Endodermal cell (in vitro differentiated cells): ENCODE data around the gene IGF2R. TPM values are rescaled to one million over a fixed set of nuclear protein-coding genes. Genes with fewer than 3 reads are reported as not detected.

Experiments used
- DNase-seq: peaks from one replicate; pipeline ENCODE4 v3.0.0-alpha.2; 2017
- H3K27ac ChIP-seq: 2 replicates; pipeline ENCODE4 v1.5.1; 2013; ENCODE audit warnings: mild to moderate bottlenecking, low read depth, low read length, moderate library complexity
- H3K27me3 ChIP-seq: 2 replicates; pipeline ENCODE4 v1.6.1; 2013; ENCODE audit warnings: mild to moderate bottlenecking, low read length, moderate library complexity; ENCODE audit not compliant: insufficient read depth, control insufficient read depth, poor library complexity, severe bottlenecking
- H3K36me3 ChIP-seq: 2 replicates; pipeline ENCODE4 v1.7.0; 2013; ENCODE audit warnings: mild to moderate bottlenecking, low read length, moderate library complexity; ENCODE audit not compliant: control insufficient read depth, insufficient read depth
- H3K4me1 ChIP-seq: one replicate; pipeline ENCODE4 v1.7.0; 2013; ENCODE audit warnings: low read length; ENCODE audit not compliant: control insufficient read depth, insufficient read depth
- H3K4me3 ChIP-seq: 2 replicates; pipeline ENCODE4 v1.5.1; 2013; ENCODE audit warnings: mild to moderate bottlenecking, low read length, moderate library complexity
- H3K9ac ChIP-seq: 2 replicates; pipeline ENCODE4 v1.6.1; 2013; ENCODE audit warnings: mild to moderate bottlenecking, low read length, moderate library complexity; ENCODE audit not compliant: poor library complexity, severe bottlenecking; ENCODE audit errors: extremely low read depth
- H3K9me3 ChIP-seq: 2 replicates; pipeline ENCODE4 v1.6.1; 2013; ENCODE audit warnings: mild to moderate bottlenecking, low read length, moderate library complexity; ENCODE audit not compliant: control insufficient read depth
- H3K27ac Mint-ChIP-seq: 2 replicates; pipeline ENCODE4 v1.8.0; 2020; ENCODE audit warnings: mixed read lengths
- H3K27me3 Mint-ChIP-seq: 2 replicates; pipeline ENCODE4 v1.8.0; 2021; ENCODE audit warnings: mild to moderate bottlenecking, mixed read lengths; ENCODE audit not compliant: insufficient read depth
- H3K36me3 Mint-ChIP-seq: 2 replicates; pipeline ENCODE4 v1.8.0; 2020; ENCODE audit warnings: low read depth, mixed read lengths
- H3K4me1 Mint-ChIP-seq: 2 replicates; pipeline ENCODE4 v1.8.0; 2020; ENCODE audit warnings: mixed read lengths
- H3K4me3 Mint-ChIP-seq: 2 replicates; pipeline ENCODE4 v1.8.0; 2020; ENCODE audit warnings: mild to moderate bottlenecking, moderate library complexity, mixed read lengths
- H3K9me3 Mint-ChIP-seq: 2 replicates; pipeline ENCODE4 v1.8.0; 2020; ENCODE audit warnings: mild to moderate bottlenecking, mixed read lengths
- CTCF ChIP-seq: fragments of 200-600 bp; sonication (generic); conservative IDR thresholded peaks from 2 replicates; pipeline ENCODE4 v1.5.0; 2021; ENCODE audit warnings: antibody characterized with exemption, mild to moderate bottlenecking
- WGBS, 2 experiments: methylation state at CpG; one replicate each; pipeline versions ENCODE4 v1.1.5 to v1.1.7; 2013; ENCODE audit warnings: missing lambda C conversion rate in 2 of 2, mixed read lengths in 1 of 2; ENCODE audit not compliant: insufficient coverage in 1 of 2, insufficient read length in 1 of 2; 5-methylcytosine and 5-hydroxymethylcytosine counted together
- total RNA-seq, 2 donors: library from RNA; stranded (reverse); fragmentation: NEBNext Ultra II Directional in 1 of 2; extraction: Animal tissue kit (Norgen Biotek cat#: 25700) in 1 of 2; gene quantifications; 2 replicates in 1 of 2; 3 replicates in 1 of 2; pipeline ENCODE4 v1.2.1, GENCODE V29; 2021

The IGF2R gene
- total RNA-seq, 2 donors from 2014 or later: 103 to 130 TPM

- Histone ChIP-seq H3K27me3 (no peaks in the 10 kb centered on the region), H3K4me1 (no peaks in the 10 kb centered on the region), H3K27ac (no peak overlapping the region), H3K4me3 (no peak overlapping the region), H3K9me3 (peaks cover 9% of the 10 kb centered on the region), H3K36me3 (peaks cover 76% of the 10 kb centered on the region), H3K9ac (no peak overlapping the region)
- no peak overlapping the region for H3K4me3 Mint-ChIP-seq
- no peak overlapping the region for H3K27ac Mint-ChIP-seq
- DNase-seq: no peak
- no peak for TF ChIP-seq CTCF
- peaks cover 92% of the 10 kb centered on the region for H3K36me3 Mint-ChIP-seq
- WGBS, 2 experiments: 95 to 99% methylated on average over 10 to 12 of the region's 12 CpGs
- no peaks in the 10 kb centered on the region for H3K27me3 Mint-ChIP-seq
- H3K9me3 Mint-ChIP-seq: peaks cover 15% of the 10 kb centered on the region
- no peaks in the 10 kb centered on the region for H3K4me1 Mint-ChIP-seq
Observed at GRCh38 chr6:160079686-160080043, 110.8 kb downstream of the IGF2R start.

GRCh38 chr6:160080097-160080496 lies 111.2 kb downstream of the IGF2R start:
- H3K4me3 Mint-ChIP-seq: no peak overlapping the region

GRCh38 chr6:160081398-160081797 lies 112.5 kb downstream of the IGF2R start:
- Mint-ChIP-seq H3K27me3 (no peaks in the 10 kb centered on the region), H3K4me3 (no peak overlapping the region), H3K9me3 (peaks cover 15% of the 10 kb centered on the region), H3K27ac (no peak overlapping the region), H3K4me1 (no peaks in the 10 kb centered on the region), H3K36me3 (peaks cover 95% of the 10 kb centered on the region)
- H3K9me3 ChIP-seq: peaks cover 9% of the 10 kb centered on the region
- H3K9ac ChIP-seq: no peak overlapping the region
- H3K27me3 ChIP-seq: no peaks in the 10 kb centered on the region
- no peaks in the 10 kb centered on the region for H3K4me1 ChIP-seq
- 95 to 98% methylated on average over 9 to 11 of the region's 11 CpGs for WGBS, 2 experiments
- H3K27ac ChIP-seq: no peak overlapping the region
- DNase-seq: peak; percentile 44
- H3K4me3 ChIP-seq: no peak overlapping the region
- H3K36me3 ChIP-seq: peaks cover 82% of the 10 kb centered on the region
- TF ChIP-seq CTCF: no peak

More at GRCh38 chr6:160080097-160080496, 111.2 kb downstream of the IGF2R start:
- Histone ChIP-seq H3K9me3 (peaks cover 9% of the 10 kb centered on the region), H3K4me1 (no peaks in the 10 kb centered on the region), H3K27ac (no peak overlapping the region), H3K36me3 (peaks cover 78% of the 10 kb centered on the region), H3K4me3 (no peak overlapping the region), H3K9ac (no peak overlapping the region), H3K27me3 (no peaks in the 10 kb centered on the region)
- no peaks in the 10 kb centered on the region for H3K27me3 Mint-ChIP-seq
- H3K27ac Mint-ChIP-seq: no peak overlapping the region
- no peak for TF ChIP-seq CTCF
- H3K9me3 Mint-ChIP-seq: peaks cover 15% of the 10 kb centered on the region
- no peak for DNase-seq
- peaks cover 93% of the 10 kb centered on the region for H3K36me3 Mint-ChIP-seq
- H3K4me1 Mint-ChIP-seq: no peaks in the 10 kb centered on the region
- 95 to 97% methylated on average over 17 of the region's 17 CpGs for WGBS, 2 experiments
